HUES6 (cell line): ENCODE data around the gene MTOR.
"Not testable (repeated sequence)": the region's sequence is repeated elsewhere in the genome, so short reads cannot be mapped to it uniquely, and the experiment has no call there.

Experiments
- H3K27ac ChIP-seq: 2 replicates; pipeline ENCODE4 v1.7.0; 2013; ENCODE audit warnings: low read depth, mild to moderate bottlenecking, low read length, inconsistent platforms
- H3K27me3 ChIP-seq: 2 replicates; pipeline ENCODE4 v1.6.1; 2013; ENCODE audit warnings: low read length; ENCODE audit not compliant: control insufficient read depth, insufficient read depth
- H3K36me3 ChIP-seq: 2 replicates; pipeline ENCODE4 v1.6.1; 2013; ENCODE audit warnings: low read length; ENCODE audit not compliant: control insufficient read depth, insufficient read depth
- H3K4me1 ChIP-seq: 2 replicates; pipeline ENCODE4 v1.6.1; 2013; ENCODE audit warnings: low read length; ENCODE audit not compliant: control insufficient read depth, insufficient read depth
- H3K4me3 ChIP-seq: 2 replicates; pipeline ENCODE4 v1.5.1; 2013; ENCODE audit warnings: low read depth, low read length
- H3K9ac ChIP-seq: one replicate; pipeline ENCODE4 v1.6.1; 2013; ENCODE audit warnings: mild to moderate bottlenecking, low read length
- H3K9me3 ChIP-seq: 2 replicates; pipeline ENCODE4 v1.6.1; 2013; ENCODE audit warnings: low read depth, low read length; ENCODE audit not compliant: control insufficient read depth, insufficient read depth

Gene MTOR

DNA sequence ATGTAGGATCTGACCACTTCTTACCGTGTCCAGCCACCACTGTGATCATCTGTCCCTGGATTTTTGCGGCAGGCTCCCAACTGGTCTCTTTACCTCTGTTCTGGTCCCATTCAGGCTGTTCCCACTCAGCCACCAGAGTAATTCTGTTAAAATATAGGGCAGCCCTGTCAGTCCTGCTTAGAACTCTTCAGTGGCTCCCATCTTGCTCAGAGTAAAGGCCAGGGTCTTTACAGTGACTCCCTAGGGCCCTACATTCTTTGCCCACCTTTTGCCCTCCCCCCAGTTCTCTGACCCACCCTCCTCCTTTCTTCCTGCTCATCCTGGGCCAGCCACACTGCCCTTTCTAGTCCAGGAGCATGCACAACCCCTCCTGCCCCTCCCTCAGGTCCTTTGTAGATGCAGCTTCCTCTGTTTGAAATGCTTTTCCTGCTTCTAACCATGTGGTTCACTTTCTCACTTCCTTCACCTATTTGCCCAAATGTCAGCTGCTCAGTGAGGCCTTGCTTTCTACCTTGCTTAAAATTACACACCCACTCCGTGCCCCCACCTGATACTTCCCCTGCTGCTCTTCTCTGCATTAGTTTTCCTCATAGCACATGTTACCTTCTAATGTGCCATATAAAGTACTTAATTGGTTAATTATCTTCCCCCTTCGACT, 18.5 kb upstream of the MTOR start:
- no peaks in the 10 kb centered on the region for H3K9me3 ChIP-seq
- H3K9ac ChIP-seq, result no peak overlapping the region
- no peak overlapping the region for H3K27ac ChIP-seq
- peaks cover 6% of the 10 kb centered on the region; the same call in 1 of the 2 replicates for H3K4me1 ChIP-seq
- H3K4me3 ChIP-seq, result no peak overlapping the region
- no peaks in the 10 kb centered on the region for H3K27me3 ChIP-seq
- H3K36me3 ChIP-seq, result peaks cover 34% of the 10 kb centered on the region

DNA sequence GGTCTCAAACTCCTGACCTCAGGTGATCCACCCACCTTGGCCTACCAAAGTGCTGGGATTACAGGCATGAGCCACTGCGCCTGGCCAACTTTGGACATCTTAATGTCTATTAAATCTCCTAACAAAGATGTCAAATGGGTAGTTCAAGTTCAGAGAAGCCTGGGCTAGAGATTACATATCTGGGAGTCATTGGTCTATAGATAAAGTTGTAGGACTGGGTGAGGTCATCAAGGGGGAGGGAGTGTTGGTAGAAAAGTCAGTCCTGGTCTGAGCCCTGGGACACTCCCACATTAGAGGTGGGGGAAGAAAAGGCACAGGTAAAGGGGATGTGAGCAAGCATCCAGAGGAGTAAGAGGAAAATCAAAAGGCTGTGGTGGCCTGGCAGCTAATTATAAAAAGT, 17.3 kb upstream of the MTOR start:
- no peaks in the 10 kb centered on the region for H3K9me3 ChIP-seq
- no peak overlapping the region for H3K27ac ChIP-seq
- H3K4me1 ChIP-seq, result no peaks in the 10 kb centered on the region
- no peaks in the 10 kb centered on the region for H3K27me3 ChIP-seq
- peaks cover 31% of the 10 kb centered on the region for H3K36me3 ChIP-seq
- H3K4me3 ChIP-seq, result no peak overlapping the region
- no peak overlapping the region for H3K9ac ChIP-seq

DNA sequence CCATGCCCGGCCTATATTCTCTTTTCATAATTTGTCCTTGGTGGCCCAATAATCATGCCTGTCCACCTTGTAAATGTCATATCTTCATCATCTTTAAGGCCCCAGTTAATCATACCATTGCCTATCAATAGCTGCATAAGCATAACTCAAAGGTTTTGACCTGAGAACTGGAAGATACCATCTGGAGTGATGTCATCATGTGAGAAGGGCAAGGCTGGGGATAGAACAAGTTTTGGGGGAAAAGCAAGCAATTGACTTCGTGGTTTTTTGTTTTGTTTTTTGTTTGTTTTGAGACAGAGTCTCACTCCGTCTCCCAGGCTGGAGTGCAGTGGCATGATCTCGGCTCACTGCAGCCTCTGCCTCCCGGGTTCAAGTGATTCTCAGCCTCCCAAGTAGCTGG, 16.8 kb upstream of the MTOR start:
- Histone ChIP-seq H3K27ac (no peak overlapping the region), H3K36me3 (peaks cover 31% of the 10 kb centered on the region), H3K4me1 (no peaks in the 10 kb centered on the region), H3K9me3 (no peaks in the 10 kb centered on the region), H3K4me3 (no peak overlapping the region), H3K27me3 (no peaks in the 10 kb centered on the region), H3K9ac (no peak overlapping the region)

DNA sequence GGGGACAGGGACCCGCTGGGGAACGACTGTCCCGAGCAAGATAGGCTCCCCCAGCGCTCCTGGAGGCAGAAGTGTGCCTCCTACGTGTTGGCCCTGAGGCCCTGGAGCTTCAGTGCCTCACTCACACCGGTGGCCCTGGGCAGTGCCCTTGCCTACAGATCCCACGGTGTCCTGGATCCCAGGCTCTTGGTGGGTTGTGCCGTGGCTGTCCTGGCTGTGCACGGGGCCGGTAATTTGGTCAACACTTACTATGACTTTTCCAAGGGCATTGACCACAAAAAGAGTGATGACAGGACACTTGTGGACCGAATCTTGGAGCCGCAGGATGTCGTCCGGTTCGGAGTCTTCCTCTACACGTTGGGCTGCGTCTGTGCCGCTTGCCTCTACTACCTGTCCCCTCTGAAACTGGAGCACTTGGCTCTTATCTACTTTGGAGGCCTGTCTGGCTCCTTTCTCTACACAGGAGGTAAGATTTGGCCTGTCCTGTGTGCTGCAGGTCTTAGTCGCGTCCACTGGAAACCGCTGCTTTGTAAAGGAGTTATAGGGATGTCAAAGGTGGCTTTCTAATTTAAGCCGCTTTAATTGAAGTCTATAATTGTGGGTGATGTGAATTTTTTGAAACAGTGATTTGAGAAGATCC, 11.4 kb upstream of the MTOR start:
- peak overlapping the region; percentile 90 for H3K27ac ChIP-seq
- H3K4me3 ChIP-seq, result peak overlapping the region; percentile 96
- H3K9ac ChIP-seq, result peak overlapping the region; percentile 94
- peaks cover 9% of the 10 kb centered on the region; the same call in 1 of the 2 replicates for H3K36me3 ChIP-seq
- H3K27me3 ChIP-seq, result no peaks in the 10 kb centered on the region
- H3K4me1 ChIP-seq, result 0 out of 2 replicates have a peak, but pooled peaks cover 2% of the 10 kb centered on the region
- no peaks in the 10 kb centered on the region for H3K9me3 ChIP-seq

DNA sequence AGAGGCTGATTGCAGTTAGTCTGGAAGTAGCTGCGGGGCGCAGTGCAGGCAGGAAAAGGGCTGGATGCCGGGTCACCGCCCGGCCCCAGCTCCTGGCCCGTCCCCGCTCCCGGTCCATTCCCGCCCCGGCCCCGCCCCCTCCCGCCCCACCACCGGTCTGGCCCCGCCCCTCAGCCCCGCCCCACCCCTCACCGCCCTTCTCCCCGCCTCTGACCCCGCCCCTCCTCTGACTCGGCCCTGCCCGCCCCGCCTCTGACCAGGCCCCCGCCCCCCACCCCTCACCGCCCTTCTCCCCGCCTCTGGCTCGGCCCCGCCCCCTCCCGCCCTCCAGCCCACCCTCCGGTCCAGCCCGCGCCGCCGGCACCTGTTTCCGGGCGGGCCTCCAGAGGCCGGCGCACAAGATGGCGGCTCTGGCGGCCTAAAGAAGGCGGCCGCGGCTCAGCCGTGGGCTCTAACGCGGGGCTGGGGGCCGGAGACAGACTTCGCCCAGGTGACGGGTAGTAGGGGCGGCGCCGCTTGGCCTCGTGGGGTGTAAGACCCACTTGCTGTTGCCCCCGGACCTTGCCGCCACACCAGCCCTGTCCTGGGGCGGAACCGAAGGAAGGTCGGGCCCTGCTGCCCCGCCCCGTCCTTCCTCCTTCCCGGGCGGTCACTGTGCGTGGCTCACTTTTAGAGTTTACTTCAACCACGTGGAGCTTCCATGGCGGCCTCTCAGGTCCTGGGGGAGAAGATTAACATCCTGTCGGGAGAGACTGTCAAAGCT, 10.7 kb upstream of the MTOR start, which contains the start of gene UBIAD1:
UBIAD1 (plus strand) TSS at position 367 of the 763 bp plus-strand sequence; CDS start at position 701, 334 bp downstream.
- peaks cover 9% of the 10 kb centered on the region; the same call in 1 of the 2 replicates for H3K36me3 ChIP-seq
- H3K27ac ChIP-seq, result peak within 1 kb of the TSS; percentile 90
- 0 out of 2 replicates have a peak, but pooled peaks cover 2% of the 10 kb centered on the region for H3K4me1 ChIP-seq
- H3K9me3 ChIP-seq, result no peaks in the 10 kb centered on the region
- H3K9ac ChIP-seq, result peak within 1 kb of the TSS; percentile 94
- H3K4me3 ChIP-seq, result peak within 1 kb of the TSS; percentile 96
- no peaks in the 10 kb centered on the region for H3K27me3 ChIP-seq

DNA sequence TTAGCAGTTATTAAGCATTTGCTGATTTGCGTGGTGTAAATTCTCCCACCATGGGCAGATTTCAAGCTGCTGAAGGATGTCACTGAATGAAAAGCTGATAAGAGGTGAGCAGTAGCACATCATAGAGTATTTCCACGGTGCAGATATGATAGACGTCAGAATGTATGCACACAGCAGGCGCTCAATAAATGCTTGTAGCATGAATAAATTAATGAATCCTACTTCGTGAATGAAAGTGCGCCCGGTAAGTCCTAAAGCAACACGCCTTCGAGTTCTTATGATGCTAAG, 10.1 kb upstream of the MTOR start:
- H3K9ac ChIP-seq, result no peak overlapping the region
- H3K4me3 ChIP-seq, result peak overlapping the region; percentile 39
- H3K4me1 ChIP-seq, result 0 out of 2 replicates have a peak, but pooled peaks cover 2% of the 10 kb centered on the region
- H3K27me3 ChIP-seq, result no peaks in the 10 kb centered on the region
- H3K36me3 ChIP-seq, result peaks cover 7% of the 10 kb centered on the region; the same call in 1 of the 2 replicates
- no peaks in the 10 kb centered on the region for H3K9me3 ChIP-seq
- H3K27ac ChIP-seq, result no peak overlapping the region

DNA sequence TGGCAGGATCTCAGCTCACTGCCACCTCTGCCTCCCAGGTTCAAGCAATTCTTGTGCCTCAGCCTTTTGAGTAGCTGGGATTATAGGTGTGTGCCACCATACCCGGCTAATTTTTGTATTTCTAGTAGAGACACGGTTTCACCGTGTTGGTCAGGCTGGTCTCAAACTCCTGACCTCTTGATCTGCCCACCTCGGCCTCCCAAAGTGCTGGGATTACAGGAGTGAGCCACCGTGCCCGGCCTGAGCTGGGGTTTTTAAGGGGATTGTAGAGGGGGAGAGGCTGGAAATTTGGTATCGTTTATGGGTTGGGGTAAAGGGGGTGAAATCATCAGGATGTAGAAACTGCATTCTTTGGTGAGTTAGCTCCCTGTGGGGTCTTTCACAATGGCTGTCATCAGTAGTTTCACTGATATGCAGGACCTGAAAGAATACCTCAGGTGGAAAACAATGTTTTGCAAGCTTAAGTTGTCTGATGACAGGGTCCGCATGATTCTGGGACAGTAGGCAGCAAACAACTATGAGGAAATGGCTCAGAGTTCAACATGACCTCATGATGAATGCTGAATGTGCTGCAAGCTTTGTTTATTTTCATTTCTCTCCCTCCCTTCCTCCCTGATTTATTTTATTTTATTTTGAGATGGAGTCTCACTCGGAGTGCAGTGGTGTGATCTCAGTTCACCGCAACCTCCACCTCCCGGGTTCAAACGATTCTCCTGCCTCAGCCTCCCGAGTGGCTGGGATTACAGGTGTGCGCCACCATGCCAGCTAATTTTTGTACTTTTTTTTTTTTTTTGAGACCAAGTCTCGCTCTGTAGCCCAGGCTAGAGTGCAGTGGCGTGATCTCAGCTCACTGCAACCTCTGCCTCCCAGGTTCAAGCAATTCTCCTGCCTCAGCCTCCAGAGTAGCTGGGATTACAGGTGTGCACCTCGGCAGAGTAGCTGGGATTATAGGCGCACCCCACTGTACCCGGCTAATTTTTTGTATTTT, 5.3 kb upstream of the MTOR start:
- H3K27ac ChIP-seq, H3K4me3 ChIP-seq, H3K36me3 ChIP-seq, H3K27me3 ChIP-seq, H3K9ac ChIP-seq, H3K9me3 ChIP-seq, H3K4me1 ChIP-seq: not testable (repeated sequence)

DNA sequence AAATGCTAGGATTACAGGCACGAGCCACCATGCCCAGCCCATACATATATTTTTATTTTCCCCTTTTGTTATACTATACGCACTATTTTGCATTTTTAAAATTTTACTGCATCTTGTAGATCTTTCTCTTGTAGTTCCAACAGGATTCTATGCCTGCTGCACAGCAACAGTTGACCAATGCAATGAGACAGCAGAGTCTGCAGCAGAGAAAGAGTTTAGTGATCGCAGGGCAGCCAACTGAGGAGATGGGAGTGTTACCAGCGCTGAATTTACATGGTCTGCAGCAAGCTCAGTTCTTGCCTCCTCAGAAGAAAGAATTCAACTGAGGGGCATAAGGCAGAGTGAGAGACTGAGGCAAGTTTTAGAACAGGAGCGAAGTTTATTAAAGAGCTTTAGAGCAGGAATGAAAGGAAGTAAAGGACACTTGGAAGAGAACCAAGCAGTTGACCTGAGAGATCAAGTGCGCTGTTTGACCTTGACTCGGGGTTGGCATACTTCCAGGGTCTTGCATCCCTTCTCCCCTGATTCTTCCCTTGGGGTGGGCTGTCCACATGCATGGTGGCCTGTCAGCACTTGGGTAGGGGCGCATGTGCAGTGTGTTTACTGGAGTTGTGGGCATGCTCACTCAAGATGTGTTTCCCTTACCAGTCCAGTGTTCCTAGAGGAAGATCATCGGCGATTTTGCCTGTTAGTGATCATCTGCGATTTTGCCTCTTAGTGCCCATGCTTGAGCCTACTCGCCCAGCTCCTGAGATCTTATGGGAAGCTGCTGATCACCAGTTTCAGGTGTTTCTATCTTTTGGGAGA, 4.1 kb upstream of the MTOR start:
- Histone ChIP-seq H3K36me3 (no peaks in the 10 kb centered on the region), H3K27ac (no peak overlapping the region), H3K9ac (no peak overlapping the region), H3K4me1 (no peaks in the 10 kb centered on the region), H3K27me3 (no peaks in the 10 kb centered on the region), H3K4me3 (no peak overlapping the region), H3K9me3 (0 out of 2 replicates have a peak, but pooled peaks cover 2% of the 10 kb centered on the region)

DNA sequence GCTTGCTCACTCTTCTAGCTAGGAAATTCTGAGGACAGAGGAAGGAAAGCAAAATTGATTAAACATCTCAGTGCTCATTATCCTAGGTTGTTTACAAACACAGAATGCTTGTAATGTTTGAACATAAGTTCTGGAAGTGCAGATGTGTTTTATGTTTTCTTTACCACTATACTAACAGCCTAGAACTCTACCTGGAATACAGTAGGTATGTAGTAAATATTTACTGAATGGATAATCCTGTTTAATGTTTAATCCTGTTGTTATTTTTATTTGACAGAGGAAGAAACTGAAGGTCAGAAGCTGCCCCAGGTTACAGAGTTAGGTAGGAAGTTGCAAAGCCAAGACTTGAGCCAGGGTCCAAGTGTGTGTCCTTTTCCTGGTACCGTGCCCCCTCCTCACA, 6.1 kb downstream of the MTOR start:
- Histone ChIP-seq H3K4me3 (no peak overlapping the region), H3K4me1 (no peaks in the 10 kb centered on the region), H3K27ac (no peak overlapping the region), H3K9me3 (no peaks in the 10 kb centered on the region), H3K9ac (no peak overlapping the region), H3K27me3 (no peaks in the 10 kb centered on the region), H3K36me3 (peaks cover 82% of the 10 kb centered on the region)

DNA sequence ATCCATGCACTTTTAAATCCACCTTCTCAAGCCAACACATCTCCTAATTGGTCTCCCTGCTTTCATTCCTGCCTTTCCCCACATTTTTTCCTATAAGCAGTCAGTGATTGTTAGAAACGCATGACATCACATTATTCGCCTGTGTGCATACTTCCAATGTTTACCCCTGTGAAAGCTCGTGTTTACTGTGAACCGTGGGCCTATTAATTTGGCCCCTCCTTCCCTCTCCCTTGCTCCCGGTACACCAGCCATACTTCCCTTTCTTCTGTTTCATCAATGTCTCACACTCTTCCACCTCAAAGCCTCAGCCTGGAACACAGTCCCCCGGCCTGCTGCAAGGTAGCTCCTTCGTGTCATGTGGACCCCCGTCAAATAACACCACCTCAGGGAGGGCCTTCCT, 9.1 kb downstream of the MTOR start:
- Histone ChIP-seq H3K36me3 (peaks cover 78% of the 10 kb centered on the region), H3K4me1 (no peaks in the 10 kb centered on the region), H3K9ac (no peak overlapping the region), H3K9me3 (no peaks in the 10 kb centered on the region), H3K4me3 (no peak overlapping the region), H3K27ac (no peak overlapping the region), H3K27me3 (no peaks in the 10 kb centered on the region)
